HG03469 (cell line): ENCODE measurements around the gene TRIM2.
"Not testable (repeated sequence)": the region's sequence is repeated elsewhere in the genome, so short reads cannot be mapped to it uniquely, and the experiment has no call there.

Experiments
- ATAC-seq: cut with Tn5 transposase; IDR thresholded peaks from one replicate; pipeline ENCODE4 v1.9.1; 2021; ENCODE audit warnings: mild to moderate bottlenecking, moderate library complexity, moderate number of reproducible peaks; ENCODE audit not compliant: unreplicated experiment

Gene TRIM2

DNA sequence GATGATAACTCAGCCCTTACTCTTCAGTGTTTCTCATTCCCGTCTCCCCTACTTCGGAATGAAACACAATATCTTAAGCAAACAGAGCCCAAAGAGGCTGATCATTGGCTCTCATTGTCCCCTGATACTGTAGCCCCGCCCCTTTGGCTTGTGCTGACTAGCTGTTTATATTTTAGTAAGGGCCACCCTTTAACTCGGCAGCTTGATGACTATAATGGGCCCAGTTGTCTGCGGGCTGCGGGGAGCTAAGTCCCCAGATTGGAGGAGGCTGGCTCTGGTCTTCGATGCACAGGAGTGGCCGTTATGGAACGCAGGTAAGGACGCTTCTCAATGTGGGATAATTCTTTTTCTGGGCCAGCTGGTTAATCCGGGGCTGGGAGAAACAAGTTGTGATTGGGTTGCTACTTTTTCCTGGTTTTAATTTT, at the start of gene TRIM2:
Gene TRIM2, plus strand, starts transcription at position 197 of the 425 bp plus-strand sequence. Its CDS starts 88 bp downstream, at position 285.
- ATAC-seq: no peak

DNA sequence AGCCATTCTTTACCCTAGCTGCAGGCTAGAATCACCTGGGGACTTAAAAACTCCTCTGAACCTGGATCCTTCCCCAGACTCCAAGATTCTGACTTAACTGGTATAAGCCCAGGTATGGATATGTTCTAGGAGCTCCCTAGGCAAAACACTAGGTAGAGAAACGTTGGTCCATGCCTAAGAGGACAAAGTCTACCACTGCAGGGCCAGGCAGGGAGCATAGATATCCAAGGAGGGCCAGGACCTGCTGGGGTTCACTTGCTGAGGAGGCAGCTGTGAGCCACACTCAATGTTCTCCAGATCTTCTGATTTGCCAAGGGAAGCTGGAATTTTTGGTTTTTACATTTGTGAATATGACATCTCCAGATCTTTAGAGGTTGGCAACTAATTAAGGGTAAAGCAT, 48.6 kb upstream of the TRIM2 start:
- ATAC-seq: no peak

DNA sequence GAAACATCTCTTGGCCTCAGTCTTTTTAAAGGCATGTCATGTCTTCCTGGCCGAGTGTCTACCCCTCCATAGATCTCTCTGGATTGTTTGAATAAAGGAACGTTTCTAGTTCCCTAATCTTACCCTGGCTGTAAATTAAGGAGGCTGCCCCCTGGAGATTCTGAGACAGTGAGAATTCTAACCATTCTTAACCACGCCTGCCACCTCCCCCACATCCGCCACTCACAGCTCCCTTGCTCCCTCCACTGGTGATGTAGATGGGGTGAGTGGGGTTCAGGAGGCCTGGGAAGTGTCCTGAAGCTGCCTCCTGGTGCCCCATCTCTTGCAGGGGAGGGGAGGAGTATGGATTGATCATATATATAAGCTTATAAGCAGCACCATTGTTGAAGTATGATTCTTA, 48.0 kb upstream of the TRIM2 start:
- no peak for ATAC-seq

- no peak for ATAC-seq
These were observed 47.5 kb upstream of the TRIM2 start for GRCh38 chr4:153156721-153157120.

- ATAC-seq: no peak
These were observed 45.2 kb upstream of the TRIM2 start for GRCh38 chr4:153159016-153159415.

- no peak for ATAC-seq
These were observed 44.5 kb upstream of the TRIM2 start for GRCh38 chr4:153159728-153160221.

DNA sequence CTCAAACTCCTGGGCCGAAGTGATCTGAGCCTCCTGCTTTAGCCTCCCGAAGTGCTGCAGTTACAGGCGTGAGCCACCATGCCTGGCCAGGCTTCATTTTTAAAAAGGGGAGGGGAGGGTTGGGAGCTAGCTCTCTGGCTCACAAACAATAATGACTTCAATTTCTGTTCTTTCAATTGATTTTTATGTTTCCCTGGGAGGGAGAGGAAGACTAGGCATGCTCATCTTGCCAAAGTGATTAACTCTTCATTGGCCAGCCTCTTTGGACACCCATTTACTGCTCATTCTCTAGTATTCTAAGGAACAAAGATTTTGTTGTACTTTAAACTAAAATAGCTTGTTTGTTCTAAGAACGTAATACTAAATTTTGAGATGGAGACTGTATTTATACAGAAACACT, 43.4 kb upstream of the TRIM2 start:
- no peak for ATAC-seq

- ATAC-seq: no peak
These were observed 42.8 kb upstream of the TRIM2 start for GRCh38 chr4:153161226-153161963.

DNA sequence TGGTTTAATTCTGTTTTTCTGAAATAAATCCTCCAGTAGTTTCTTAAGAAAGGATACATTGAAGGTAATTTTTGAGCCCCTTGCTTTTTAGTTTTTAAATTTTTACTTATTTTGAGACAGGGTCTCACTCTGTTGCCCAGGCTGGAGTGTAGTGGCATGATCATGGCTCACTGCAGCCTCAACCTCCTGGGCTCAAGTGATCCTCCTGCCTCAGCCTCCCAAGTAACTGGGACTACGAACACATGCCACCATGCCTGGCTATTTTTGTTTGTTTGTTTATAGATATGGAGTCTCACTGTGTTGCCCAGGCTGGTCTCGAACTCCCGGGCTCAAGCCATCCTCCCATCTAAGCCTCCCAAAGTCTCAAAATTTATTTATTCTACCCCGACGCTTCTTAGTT, 39.0 kb upstream of the TRIM2 start:
- ATAC-seq: not testable (repeated sequence)

- no peak for ATAC-seq
These were observed 37.3 kb upstream of the TRIM2 start for GRCh38 chr4:153166716-153167501.

DNA sequence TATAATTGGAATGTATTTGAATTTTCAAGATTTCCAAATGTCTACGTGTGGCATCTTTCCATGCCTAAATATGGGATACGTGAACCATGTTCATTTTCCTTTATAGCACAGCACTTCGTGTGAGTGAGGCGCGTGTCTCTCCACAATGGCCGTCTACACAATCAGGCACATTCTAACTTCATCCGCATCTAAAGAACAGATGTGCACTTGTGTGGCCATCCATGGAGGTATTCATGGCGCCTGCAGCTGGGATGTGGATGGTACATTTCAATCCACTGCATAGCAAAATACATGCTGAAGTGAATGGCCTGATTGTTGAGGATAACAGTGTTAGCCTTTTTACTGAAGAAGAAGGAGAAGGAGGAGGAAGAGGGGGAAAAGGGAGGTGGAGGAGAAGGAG, 34.5 kb upstream of the TRIM2 start:
- ATAC-seq: no peak

GRCh38 chr4:153170407-153170806, 33.8 kb upstream of the TRIM2 start:
- ATAC-seq: no peak

GRCh38 chr4:153174821-153175567, 29.2 kb upstream of the TRIM2 start:
- ATAC-seq: no peak

DNA sequence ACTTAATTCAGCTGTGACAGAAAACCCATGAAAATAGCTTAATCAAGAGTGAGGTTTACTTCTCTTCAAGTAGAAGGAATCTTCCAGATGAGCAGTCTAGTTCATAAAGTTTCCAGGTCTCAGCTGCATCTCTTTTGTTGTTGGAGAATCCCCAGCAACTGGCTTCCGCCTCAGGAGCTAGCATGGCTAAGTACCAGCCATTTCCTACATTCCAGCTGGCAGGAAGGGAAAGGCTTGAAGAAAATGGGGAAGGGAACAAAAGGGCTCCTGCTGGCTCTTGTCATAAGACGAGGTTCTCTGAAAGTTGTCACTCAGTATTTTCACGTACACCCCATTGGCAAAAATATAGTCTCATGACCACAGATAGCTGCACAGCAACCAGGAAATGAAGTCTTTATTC, 27.3 kb upstream of the TRIM2 start:
- ATAC-seq: no peak

DNA sequence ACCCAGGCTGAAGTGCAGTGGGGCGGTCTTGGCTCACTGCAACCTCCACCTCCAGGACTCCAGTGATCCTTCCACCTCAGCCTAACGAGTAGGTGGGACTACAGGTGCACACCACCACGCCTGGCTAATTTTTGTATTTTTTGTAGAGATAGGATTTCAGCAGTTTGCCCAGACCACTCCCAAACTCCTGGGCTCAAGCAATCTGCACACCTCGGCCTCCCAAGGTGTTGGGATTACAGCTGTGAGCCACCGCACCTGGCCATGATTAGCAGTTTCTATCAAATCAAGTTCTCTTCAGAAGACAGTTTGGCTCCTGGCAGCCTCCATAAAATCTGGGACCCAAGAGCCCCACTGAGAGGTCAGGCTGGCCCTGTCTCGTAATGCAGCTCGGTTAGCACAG, 26.4 kb upstream of the TRIM2 start:
- ATAC-seq: no peak

- ATAC-seq: no peak
These were observed 25.1 kb upstream of the TRIM2 start for GRCh38 chr4:153179100-153179499.

DNA sequence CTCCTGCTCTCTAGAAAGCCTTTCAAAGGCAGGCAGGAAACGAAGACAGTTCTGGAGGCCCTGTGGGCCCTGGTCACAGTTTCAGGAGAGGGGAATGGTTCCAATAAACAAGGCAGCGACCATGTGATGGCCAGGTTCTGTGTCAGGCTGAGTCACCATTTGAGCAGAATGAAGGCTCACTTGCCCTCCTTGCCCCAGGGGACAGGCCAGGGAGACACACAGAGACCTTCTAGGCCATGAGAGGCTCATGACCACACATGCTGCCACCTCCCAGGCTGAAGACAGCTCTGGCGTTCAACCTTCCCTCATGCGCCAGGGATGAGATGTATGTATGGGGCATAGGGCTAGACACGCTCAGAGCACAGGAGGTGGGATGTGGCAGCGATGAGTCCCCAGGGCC, 22.9 kb upstream of the TRIM2 start:
- no peak for ATAC-seq

- no peak for ATAC-seq
These were observed 22.5 kb upstream of the TRIM2 start for GRCh38 chr4:153181700-153182099.

GRCh38 chr4:153183146-153183545, 21.1 kb upstream of the TRIM2 start:
- no peak for ATAC-seq

DNA sequence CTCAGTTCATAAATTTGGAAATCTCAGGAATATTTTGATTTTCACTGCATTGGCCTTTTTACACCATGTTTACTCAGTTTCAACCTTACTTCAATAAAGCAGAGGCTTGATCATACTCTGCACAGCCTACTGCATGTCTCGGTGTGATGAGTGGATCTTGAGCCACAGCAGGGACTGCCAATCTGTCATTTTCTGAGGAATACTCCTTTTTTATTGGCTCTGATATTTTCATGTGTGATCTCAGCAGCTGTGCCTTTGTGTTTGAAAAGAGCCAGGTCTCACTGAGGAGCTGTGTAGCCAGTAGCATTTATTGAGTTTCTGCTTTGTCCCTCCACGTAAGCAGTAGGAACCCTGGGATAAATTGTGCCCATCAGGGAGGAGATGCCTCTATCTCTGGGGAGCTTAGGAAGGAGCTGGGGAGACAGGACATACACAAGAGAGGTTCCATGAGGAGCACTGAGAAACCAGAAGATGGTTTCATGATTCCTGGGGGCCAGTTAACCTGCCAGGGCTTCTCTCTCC, 18.9 kb upstream of the TRIM2 start:
- ATAC-seq: no peak

DNA sequence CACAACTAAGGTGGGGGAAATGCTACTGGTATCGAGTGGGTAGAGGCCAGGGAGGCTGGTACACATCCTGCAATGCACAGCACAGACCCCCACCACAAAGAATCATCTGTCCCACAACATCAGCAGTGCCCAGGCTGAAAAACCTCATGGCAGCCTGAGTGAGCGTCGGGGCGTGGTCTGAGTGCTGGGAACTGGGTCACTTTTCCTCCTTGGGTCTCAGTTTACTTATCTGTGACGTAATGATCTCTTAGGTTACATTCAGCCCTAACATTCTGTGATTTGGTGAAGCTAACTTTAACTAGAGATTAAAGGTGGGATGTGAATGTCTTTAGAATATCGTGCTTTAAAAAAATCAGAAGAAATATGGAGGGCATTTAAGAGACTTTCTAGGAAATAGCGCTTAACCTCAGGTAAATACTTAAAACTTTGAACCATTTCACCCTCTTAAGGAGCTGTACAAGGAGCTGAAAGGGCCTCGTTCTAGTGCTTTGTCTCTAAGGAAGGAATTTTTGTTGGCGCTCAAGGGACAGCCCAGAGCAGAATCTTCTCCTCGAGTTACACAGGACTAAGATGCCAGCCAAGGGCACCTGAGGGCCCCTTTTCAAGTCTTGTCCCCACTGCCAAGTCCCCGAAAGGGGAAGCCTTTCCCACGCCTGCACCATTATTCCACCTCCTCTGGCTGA, 18.1 kb upstream of the TRIM2 start:
- ATAC-seq: no peak
